HCT116 (cell line): ENCODE results near the gene APPL2. TPM values are rescaled to one million over a fixed set of nuclear protein-coding genes. Genes with fewer than 3 reads are reported as not detected.

Source experiments
- ATAC-seq: fragments of 200-7000 bp; cut with Tn5 transposase; 2 replicates; pipeline ENCODE4 v1.9.1; 2020; ENCODE audit warnings: mild to moderate bottlenecking, moderate library complexity
- BruUV-seq: library from RNA; stranded (reverse); fragments of 400-500 nt; replicated peaks from 2 replicates; lab custom pipeline; 2021; lab: Mats Ljungman, UMichigan
- CTCF ChIA-PET: fragments of 300-600 bp; sonication (Branson Sonifier 250); formaldehyde crosslinking; loops from one replicate; lab custom pipeline; 2021; ENCODE audit warnings: antibody characterized with exemption; lab: Charles Lee
- POLR2A ChIA-PET: fragments of 300-600, 350-600 bp; sonication (Branson Sonifier 250); formaldehyde crosslinking; loops from one replicate; lab custom pipeline; 2021; ENCODE audit warnings: antibody characterized with exemption; lab: Charles Lee
- RAD21 ChIA-PET, 2 experiments: fragments of 300-600 bp; sonication (Branson Sonifier 250); formaldehyde crosslinking; loops; one replicate each; lab custom pipeline; 2023; ENCODE audit warnings: low total read pairs in 2 of 2; ENCODE audit not compliant: uncharacterized antibody in 2 of 2, unreplicated experiment in 2 of 2, low non-redundant PET in 1 of 2; lab: Charles Lee
- DNase-seq: peaks from one replicate; pipeline ENCODE4 v3.0.0-alpha.2; 2010; ENCODE audit warnings: low read depth, low spot score
- H2AFZ ChIP-seq: fragments of 200-600 bp; shearing (Covaris generic), sonication (generic); 2 replicates; pipeline ENCODE4 v1.6.1; 2017; ENCODE audit warnings: low read depth, mixed run types, mixed read lengths, antibody characterized with exemption, low read length; ENCODE audit not compliant: poor library complexity, severe bottlenecking
- H3K27ac ChIP-seq: 2 replicates; pipeline ENCODE4 v1.5.1; 2012; ENCODE audit warnings: low read depth, low read length
- H3K27me3 ChIP-seq: fragments of 200-600 bp; sonication (generic); 2 replicates; pipeline ENCODE4 v1.6.1; 2016; ENCODE audit warnings: mixed run types, low read length, mixed read lengths; ENCODE audit not compliant: insufficient read depth
- H3K36me3 ChIP-seq, 2 experiments: fragments of 200-500 bp in 1 of 2; fragments of 200-600 bp in 1 of 2; sonication (Bioruptor generic) in 1 of 2; sonication (generic) in 1 of 2; 2 replicates each; pipeline versions ENCODE4 v1.5.1 to v1.6.1; 2014 to 2016; ENCODE audit warnings: low read length in 2 of 2, inconsistent platforms in 1 of 2, mixed read lengths in 1 of 2, mixed run types in 1 of 2; ENCODE audit not compliant: insufficient read depth in 2 of 2, control insufficient read depth in 1 of 2
- H3K4me1 ChIP-seq, 2 experiments: fragments of 200-600 bp in 1 of 2; sonication (generic) in 1 of 2; 2 replicates each; pipeline versions ENCODE4 v1.5.1 to v1.6.1; 2012 to 2017; ENCODE audit warnings: low read length in 2 of 2, inconsistent platforms in 1 of 2, mild to moderate bottlenecking in 1 of 2, mixed read lengths in 1 of 2, mixed run types in 1 of 2, moderate library complexity in 1 of 2; ENCODE audit not compliant: insufficient read depth in 2 of 2, control insufficient read depth in 1 of 2
- H3K4me2 ChIP-seq: fragments of 200-600 bp; sonication (generic); 2 replicates; pipeline ENCODE4 v1.6.1; 2017; ENCODE audit warnings: mixed run types, low read length, mixed read lengths
- H3K4me3 ChIP-seq, 2 experiments: fragments of 200-600 bp in 1 of 2; sonication (generic) in 1 of 2; replicated peaks in 1 of 2; 2 replicates each; pipeline ENCODE4 v1.5.1; 2011 to 2016; ENCODE audit warnings: low read length in 2 of 2, control low read depth in 1 of 2, low read depth in 1 of 2, mild to moderate bottlenecking in 1 of 2, mixed read lengths in 1 of 2, mixed run types in 1 of 2
- H3K79me2 ChIP-seq: fragments of 200-600 bp; sonication (generic); 2 replicates; pipeline ENCODE4 v1.6.1; 2017; ENCODE audit warnings: mild to moderate bottlenecking, mixed run types, low read length, moderate library complexity, mixed read lengths; ENCODE audit not compliant: insufficient read depth
- H3K9ac ChIP-seq: fragments of 200-600 bp; sonication (generic); 2 replicates; pipeline ENCODE4 v1.6.1; 2016; ENCODE audit warnings: low read length, mixed read lengths
- H3K9me2 ChIP-seq: fragments of 200-600 bp; sonication (generic), shearing (Covaris generic); 2 replicates; pipeline ENCODE4 v1.6.1; 2017; ENCODE audit warnings: mixed run types, mild to moderate bottlenecking, moderate library complexity; ENCODE audit not compliant: insufficient read depth
- H3K9me3 ChIP-seq, 2 experiments: fragments of 200-500 bp in 1 of 2; fragments of 200-600 bp in 1 of 2; sonication (Bioruptor generic) in 1 of 2; sonication (generic) in 1 of 2; 2 replicates each; pipeline ENCODE4 v1.6.1; 2014 to 2017; ENCODE audit warnings: low read length in 2 of 2, mixed read lengths in 2 of 2, inconsistent platforms in 1 of 2, low read depth in 1 of 2, mild to moderate bottlenecking in 1 of 2, mixed run types in 1 of 2, moderate library complexity in 1 of 2; ENCODE audit not compliant: control insufficient read depth in 1 of 2, insufficient read depth in 1 of 2
- H4K20me1 ChIP-seq: fragments of 200-600 bp; sonication (generic), shearing (Covaris generic); 2 replicates; pipeline ENCODE4 v1.6.1; 2017; ENCODE audit warnings: mixed run types, mild to moderate bottlenecking, moderate library complexity; ENCODE audit not compliant: insufficient read depth
- ATF3 ChIP-seq: IDR thresholded peaks from 2 replicates; pipeline ENCODE4 v1.6.1; 2012
- EGR1 ChIP-seq: IDR thresholded peaks from 2 replicates; pipeline ENCODE4 v1.6.1; 2012; ENCODE audit warnings: low read depth
- FOSL1 ChIP-seq: IDR thresholded peaks from 2 replicates; pipeline ENCODE4 v1.6.1; 2012; ENCODE audit warnings: low read depth
- JUND ChIP-seq: IDR thresholded peaks from 2 replicates; pipeline ENCODE4 v1.6.1; 2012
- POLR2A ChIP-seq: IDR thresholded peaks from 2 replicates; pipeline ENCODE4 v1.7.0; 2011; ENCODE audit warnings: borderline replicate concordance; ENCODE audit not compliant: insufficient read depth, insufficient read length; ENCODE audit errors: extremely low read depth
- RAD21 ChIP-seq: IDR thresholded peaks from 2 replicates; pipeline ENCODE4 v1.6.1; 2012; ENCODE audit warnings: low read depth, mild to moderate bottlenecking
- REST ChIP-seq: IDR thresholded peaks from 2 replicates; pipeline ENCODE4 v1.6.1; 2012; ENCODE audit warnings: low read depth
- SIN3A ChIP-seq: IDR thresholded peaks from 2 replicates; pipeline ENCODE4 v1.6.1; 2012; ENCODE audit warnings: low read depth
- SRF ChIP-seq: IDR thresholded peaks from 2 replicates; pipeline ENCODE4 v1.6.1; 2012; ENCODE audit warnings: low read depth
- TCF7L2 ChIP-seq: IDR thresholded peaks from 2 replicates; pipeline ENCODE4 v1.7.0; 2011; ENCODE audit warnings: borderline replicate concordance, inconsistent platforms; ENCODE audit not compliant: insufficient read depth, insufficient read length; ENCODE audit errors: extremely low read depth
- ZBTB33 ChIP-seq: IDR thresholded peaks from 2 replicates; pipeline ENCODE4 v1.6.1; 2011; ENCODE audit warnings: mild to moderate bottlenecking, low read length, moderate library complexity; ENCODE audit not compliant: insufficient replicate concordance; ENCODE audit errors: extremely low read depth
- intact Hi-C: fragments of 100-400 bp; cut with micrococcal nuclease; formaldehyde crosslinking; loops from 2 replicates; pipeline ENCODE4 v1.10.0; 2022
- total RNA-seq: library from RNA; stranded (reverse); gene quantifications from one replicate; pipeline ENCODE4 v1.2.1, GENCODE V29; 2021; ENCODE audit not compliant: unreplicated experiment
- TF ChIP-seq, protein P1 (sequence below): IDR thresholded peaks from 2 replicates; pipeline ENCODE4 v1.6.1; 2012

The APPL2 gene
- total RNA-seq, 1 experiment from 2014 or later: 22.6 TPM

GRCh38 chr12:105261010-105261409, 25.0 kb upstream of the APPL2 start:
- no peaks in the 10 kb centered on the region for H3K9me3 ChIP-seq
- H3K27ac ChIP-seq: no peak overlapping the region
- ChIA-PET POLR2A (no interaction called here), RAD21 (no interaction called here), CTCF (no interaction called here)
- H4K20me1 ChIP-seq: no peaks in the 10 kb centered on the region
- H3K36me3 ChIP-seq: no peaks in the 10 kb centered on the region
- no peak overlapping the region for H3K4me2 ChIP-seq
- no peak for ATAC-seq
- DNase-seq: no peak
- H3K9ac ChIP-seq: no peak overlapping the region
- H3K9me2 ChIP-seq: no peaks in the 10 kb centered on the region
- H3K4me1 ChIP-seq: peaks cover 0 to 15% of the 10 kb centered on the region in 2 experiments; a peak in 2 of 4 replicates
- H3K79me2 ChIP-seq: no peaks in the 10 kb centered on the region
- H3K27me3 ChIP-seq: no peaks in the 10 kb centered on the region
- no peak for TF ChIP-seq TCF7L2
- TF ChIP-seq SIN3A: no peak
- TF ChIP-seq ZBTB33: no peak
- TF ChIP-seq SRF: no peak
- TF ChIP-seq, protein P1, sequence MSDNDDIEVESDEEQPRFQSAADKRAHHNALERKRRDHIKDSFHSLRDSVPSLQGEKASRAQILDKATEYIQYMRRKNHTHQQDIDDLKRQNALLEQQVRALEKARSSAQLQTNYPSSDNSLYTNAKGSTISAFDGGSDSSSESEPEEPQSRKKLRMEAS: no peak
- TF ChIP-seq FOSL1: no peak
- H2AFZ ChIP-seq: no peak overlapping the region
- BruUV-seq: no TSS peak
- no peak overlapping the region for H3K4me3 ChIP-seq
- intact Hi-C loops: no loop called here

- CTCF ChIA-PET: no interaction called here
- H2AFZ ChIP-seq: no peak overlapping the region
- RAD21 ChIA-PET: no interaction called here
- POLR2A ChIA-PET: no interaction called here
- no peak overlapping the region for H3K27ac ChIP-seq
- no peak overlapping the region for H3K4me2 ChIP-seq
- ATAC-seq (no peak), DNase-seq (no peak)
- H3K9me3 ChIP-seq: no peaks in the 10 kb centered on the region
- H3K4me1 ChIP-seq: peaks cover 1 to 21% of the 10 kb centered on the region in 2 experiments
- no TSS peak for BruUV-seq
- no peaks in the 10 kb centered on the region for H3K27me3 ChIP-seq
- no peaks in the 10 kb centered on the region for H3K79me2 ChIP-seq
- H3K9me2 ChIP-seq: no peaks in the 10 kb centered on the region
- H3K36me3 ChIP-seq: no peaks in the 10 kb centered on the region
- intact Hi-C loops: no loop called here
- H3K4me3 ChIP-seq: no peak overlapping the region
- no peak overlapping the region for H3K9ac ChIP-seq
- no peaks in the 10 kb centered on the region for H4K20me1 ChIP-seq
- no peak for TF ChIP-seq REST
- no peak for TF ChIP-seq RAD21
- TF ChIP-seq ZBTB33: no peak
- TF ChIP-seq, protein P1: no peak
- TF ChIP-seq POLR2A: no peak
- no peak for TF ChIP-seq TCF7L2
- no peak for TF ChIP-seq ATF3
- TF ChIP-seq EGR1: no peak
- TF ChIP-seq JUND: no peak
Observed at GRCh38 chr12:105259226-105259625, 23.3 kb upstream of the APPL2 start.
